H1 (cell line): Measurements from ENCODE around the gene ZNF768. TPM values are rescaled to one million over a fixed set of nuclear protein-coding genes. Genes with fewer than 3 reads are reported as not detected.

ENCODE experiments used
- BCL11A ChIP-seq, 2 experiments: IDR thresholded peaks; one replicate each; pipeline ENCODE4 v1.6.1; 2011; ENCODE audit warnings: low read depth in 2 of 2, low read length in 2 of 2, mild to moderate bottlenecking in 2 of 2
- CHD1 ChIP-seq: IDR thresholded peaks from 2 replicates; pipeline ENCODE4 v1.6.1; 2012; ENCODE audit warnings: low read depth, low read length, improper control_type of control experiment
- CHD2 ChIP-seq: IDR thresholded peaks from 2 replicates; pipeline ENCODE4 v1.6.1; 2012; ENCODE audit warnings: low read length, improper control_type of control experiment
- CHD7 ChIP-seq: fragments of 300-600 bp; sonication (generic); IDR thresholded peaks from 2 replicates; pipeline ENCODE4 v1.7.1; 2012; ENCODE audit warnings: low read length, moderate library complexity, mild to moderate bottlenecking, inconsistent platforms; ENCODE audit not compliant: insufficient replicate concordance
- JUND ChIP-seq: IDR thresholded peaks from 2 replicates; pipeline ENCODE4 v1.6.1; 2011; ENCODE audit warnings: mild to moderate bottlenecking, improper control_type of control experiment, low read length
- MAFK ChIP-seq: IDR thresholded peaks from 2 replicates; pipeline ENCODE4 v1.6.1; 2012; ENCODE audit warnings: low read depth, mild to moderate bottlenecking, improper control_type of control experiment, low read length
- NRF1 ChIP-seq: IDR thresholded peaks from 2 replicates; pipeline ENCODE4 v1.6.1; 2011; ENCODE audit warnings: mild to moderate bottlenecking, low read depth, low read length, improper control_type of control experiment
- PHF8 ChIP-seq: fragments of 200-600 bp; sonication (generic); conservative IDR thresholded peaks from 2 replicates; pipeline ENCODE4 v1.7.1; 2012; ENCODE audit warnings: low read depth, mild to moderate bottlenecking, inconsistent platforms, low read length, moderate library complexity
- SUZ12 ChIP-seq: fragments of 200-600 bp; sonication (generic); IDR thresholded peaks from 2 replicates; pipeline ENCODE4 v1.6.1; 2012; ENCODE audit warnings: mild to moderate bottlenecking, inconsistent platforms, low read length, moderate library complexity, mixed read lengths
- TAF1 ChIP-seq: IDR thresholded peaks from 2 replicates; pipeline ENCODE4 v1.6.1; 2011; ENCODE audit warnings: mild to moderate bottlenecking, low read depth, low read length
- polyA plus RNA-seq, 7 experiments: library from polyadenylated mRNA; depleted of rRNA in 3 of 7; stranded (reverse) in 5 of 7; unstranded in 2 of 7; fragments of >200 nt in 5 of 7; fragments of 200-250 nt in 2 of 7; gene quantifications; 1 replicate in 5 of 7; 2 replicates in 1 of 7; 4 replicates in 1 of 7; pipeline versions ENCODE4 v1.2.1 to v1.2.3, GENCODE V29; 2011 to 2013; ENCODE audit warnings: missing spikeins in 2 of 7, mixed read lengths in 2 of 7
- total RNA-seq: library from RNA; stranded (reverse); fragmentation: NEBNext Ultra II Directional; extraction: Animal tissue kit (Norgen Biotek cat#: 25700); gene quantifications from 2 replicates; pipeline ENCODE4 v1.2.1, GENCODE V29; 2021

Gene ZNF768
- total and polyA plus RNA-seq, 2 of the 8 experiments (the other 6 are each of a cell fraction or from before 2014, with no cell fraction given): 36.1 to 47.7 TPM

GRCh38 chr16:30491744-30492308 lies 34.5 kb downstream of the ZNF768 start (continued):
- TF ChIP-seq CHD7 (no peak), CHD1 (no peak), CHD2 (no peak), PHF8 (no peak), SUZ12 (no peak), TAF1 (no peak), NRF1 (no peak), JUND (no peak), BCL11A (IDR thresholded peaks at IDR 0.05; ENCODE audit: low read depth in 2 of 2, low read length in 2 of 2) (no peak), MAFK (no peak)
- TF ChIP-seq, all 59 proteins: peak for 0
